Stomach (tissue), 9 donors: ENCODE data around the gene RASL10B. TPM values are rescaled to one million over a fixed set of nuclear protein-coding genes. Genes with fewer than 3 reads are reported as not detected.

Source experiments
- DNase-seq, 2 donors: peaks; one replicate each; pipeline versions ENCODE4 v3.0.0 to v3.0.0-alpha.2; 2013 to 2019
- H3K27ac ChIP-seq, 5 donors: fragments of 200-600 bp in 4 of 5; sonication (generic) in 4 of 5; one replicate each; pipeline ENCODE4 v1.5.1; 2013 to 2019; ENCODE audit warnings: mild to moderate bottlenecking in 1 of 5, moderate library complexity in 1 of 5
- H3K27me3 ChIP-seq, 3 donors: fragments of 200-600 bp; sonication (generic); one replicate each; pipeline ENCODE4 v1.5.1; 2017 to 2019; ENCODE audit warnings: mixed run types in 1 of 3
- H3K36me3 ChIP-seq, 4 donors: fragments of 200-600 bp; sonication (generic); 1 replicate in 3 of 4; 2 replicates in 1 of 4; pipeline ENCODE4 v1.5.1; 2016 to 2019
- H3K4me1 ChIP-seq, 4 donors: fragments of 200-600 bp; sonication (generic); one replicate each; pipeline ENCODE4 v1.5.1; 2016 to 2019
- H3K4me3 ChIP-seq, 4 donors: fragments of 200-600 bp; sonication (generic) in 3 of 4; one replicate each; pipeline ENCODE4 v1.5.1; 2016 to 2019; ENCODE audit warnings: mild to moderate bottlenecking in 1 of 4
- H3K9me3 ChIP-seq, 4 donors: fragments of 200-600 bp; sonication (generic); one replicate each; pipeline ENCODE4 v1.5.1; 2016 to 2019
- CTCF ChIP-seq, 7 experiments: fragments of 450-650 bp in 4 of 7; fragments of 200-600 bp in 3 of 7; sonication (generic) in 3 of 7; IDR thresholded peaks; one replicate each; pipeline ENCODE4 v1.5.1; 2016 to 2019; ENCODE audit warnings: antibody characterized with exemption in 7 of 7, control low read depth in 2 of 7, mild to moderate bottlenecking in 1 of 7
- EP300 ChIP-seq: sonication (generic); formaldehyde crosslinking; IDR thresholded peaks from one replicate; pipeline ENCODE4 v1.6.1; 2017; ENCODE audit warnings: antibody characterized with exemption
- POLR2A ChIP-seq, 4 donors: fragments of 450-650 bp; IDR thresholded peaks; one replicate each; pipeline ENCODE4 v1.6.1; 2016; ENCODE audit warnings: antibody characterized with exemption in 4 of 4, control low read depth in 2 of 4, mild to moderate bottlenecking in 1 of 4, moderate library complexity in 1 of 4
- POLR2AphosphoS5 ChIP-seq, 3 donors: sonication (generic); formaldehyde crosslinking; IDR thresholded peaks; one replicate each; pipeline ENCODE4 v1.6.1; 2016; ENCODE audit warnings: antibody characterized with exemption in 3 of 3
- WGBS, 5 donors: extraction: QIAGEN DNeasy Blood & Tissue Kit in 3 of 5; methylation state at CpG; one replicate each; pipeline versions ENCODE4 v1.1.5 to v1.1.7; 2013 to 2018; 5-methylcytosine and 5-hydroxymethylcytosine counted together
- intact Hi-C: fragments of 100-400 bp; cut with DNase I; formaldehyde crosslinking; loops from one replicate; pipeline ENCODE4 v1.15.1; 2023; ENCODE audit warnings: low total_unique reads
- polyA plus RNA-seq, 3 donors: library from polyadenylated mRNA; stranded (reverse); fragments of 200-250 nt; gene quantifications; one replicate each; pipeline ENCODE4 v1.2.3, GENCODE V29; 2013
- total RNA-seq, 5 donors: library from RNA; depleted of rRNA; stranded (reverse); fragments of >200 nt; gene quantifications; one replicate each; pipeline versions ENCODE4 v1.1.0 to v1.2.3, GENCODE V29; 2014 to 2016
- donor health status: healthy with polysubstance abuse.
- donor health status: Bipolar disorder and iron deficiency.
- donor health status: healthy.

The RASL10B gene
- total and polyA plus RNA-seq, 8 donors, result 0.31 to 1.4 (median 0.59) TPM; not detected in 2

- H3K9me3 ChIP-seq, result no peaks in the 10 kb centered on the region
- TF ChIP-seq EP300 (no peak), POLR2A (IDR thresholded peaks at IDR 0.05) (no peak), POLR2AphosphoS5 (IDR thresholded peaks at IDR 0.05) (no peak), CTCF (IDR thresholded peaks at IDR 0.05) (no peak)
- H3K36me3 ChIP-seq, result no peaks in the 10 kb centered on the region
- H3K4me1 ChIP-seq, result peaks cover 10 to 43% (median 25%) of the 10 kb centered on the region in 4 donors
- intact Hi-C loops, result loop anchor here (5.0 kb wide), 1 partner anchor 41 kb away; the partner anchor contains the start of gene TAF15
- H3K4me3 ChIP-seq, result no peak overlapping the region
- no peak overlapping the region for H3K27ac ChIP-seq
- no peaks in the 10 kb centered on the region for H3K27me3 ChIP-seq
- DNase-seq, result no peak
- 78 to 85% (median 82%) methylated on average over 8 of the region's 8 CpGs for WGBS, 5 donors
These were observed 34.5 kb downstream of the RASL10B start for GRCh38 chr17:35765756-35766488.

DNA sequence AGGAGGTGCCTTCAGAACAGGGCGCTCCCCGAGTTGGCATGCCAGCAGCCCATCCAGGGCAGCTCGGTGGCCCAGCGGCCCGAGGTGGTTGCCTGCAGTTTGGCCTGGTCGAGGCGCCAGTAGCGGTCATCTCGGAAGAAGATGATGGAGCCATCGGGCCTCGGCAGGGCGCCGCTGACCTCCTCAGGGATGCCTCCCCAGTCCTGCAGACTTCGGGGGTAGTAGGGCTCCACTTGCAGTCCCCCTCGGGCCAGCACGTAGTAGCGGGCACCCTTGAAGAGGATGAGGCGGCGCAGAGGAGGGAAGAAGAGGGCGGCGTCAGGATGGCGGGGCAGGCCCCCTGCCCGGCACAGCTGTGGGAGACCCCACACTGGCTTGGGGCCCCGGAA lies 35.0 kb downstream of the RASL10B start:
- 89 to 96% (median 94%) methylated on average over 14 to 24 of the region's 24 CpGs for WGBS, 5 donors
- intact Hi-C loops, result loop anchor here (5.0 kb wide), 1 partner anchor 41 kb away; the partner anchor contains the start of gene TAF15

DNA sequence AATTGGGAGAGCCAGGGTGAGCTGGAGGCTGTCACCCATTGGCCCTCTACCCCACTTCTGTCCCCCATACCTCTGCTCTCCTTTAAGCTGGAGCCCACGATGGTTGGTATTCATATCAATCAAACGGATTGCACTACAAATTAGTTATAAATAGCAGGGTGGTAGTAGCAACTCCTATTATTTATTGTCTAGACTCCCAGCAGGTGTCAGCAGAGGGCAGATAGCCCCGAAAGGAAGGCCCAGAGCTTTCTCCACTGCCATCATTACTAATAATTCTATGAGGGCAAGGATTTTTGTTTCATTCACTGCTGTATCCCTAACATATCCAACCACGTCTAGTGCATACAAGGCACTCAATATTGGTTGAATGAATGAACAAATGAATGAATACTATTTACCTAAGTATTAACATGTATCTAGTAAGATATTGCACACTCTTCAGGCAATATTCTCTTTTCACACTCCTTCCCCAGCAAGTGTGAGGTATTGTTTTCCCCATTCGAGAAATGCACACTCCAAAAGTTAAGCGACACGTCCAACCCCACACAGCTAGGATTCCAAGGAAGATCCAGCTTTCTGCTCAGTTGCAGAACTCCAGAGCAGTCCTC lies 35.6 kb downstream of the RASL10B start:
- Histone ChIP-seq H3K36me3 (no peaks in the 10 kb centered on the region), H3K27me3 (no peaks in the 10 kb centered on the region), H3K9me3 (no peaks in the 10 kb centered on the region), H3K27ac (no peak overlapping the region), H3K4me1 (peaks cover 10 to 43% (median 25%) of the 10 kb centered on the region in 4 donors), H3K4me3 (no peak overlapping the region)
- peak; percentile 59 to 77 for DNase-seq
- intact Hi-C loops, result loop anchor here (5.0 kb wide), 1 partner anchor 40 kb away; the partner anchor contains the start of gene TAF15
- WGBS, 5 donors, result 33 to 51% (median 39%) methylated on average over 7 of the region's 7 CpGs
- TF ChIP-seq POLR2AphosphoS5 (IDR thresholded peaks at IDR 0.05) (no peak), CTCF (IDR thresholded peaks at IDR 0.05) (peak in 5 of 7 experiments; percentile 32 to 71 (median 35)), EP300 (no peak)

More for the DNA sequence above, 35.0 kb downstream of the RASL10B start:
- no peak overlapping the region for H3K4me3 ChIP-seq
- H3K4me1 ChIP-seq, result peaks cover 10 to 43% (median 25%) of the 10 kb centered on the region in 4 donors
- TF ChIP-seq POLR2AphosphoS5 (IDR thresholded peaks at IDR 0.05) (no peak), POLR2A (IDR thresholded peaks at IDR 0.05) (no peak), EP300 (no peak), CTCF (IDR thresholded peaks at IDR 0.05) (no peak)
- H3K27me3 ChIP-seq, result no peaks in the 10 kb centered on the region
- H3K36me3 ChIP-seq, result no peaks in the 10 kb centered on the region
- no peaks in the 10 kb centered on the region for H3K9me3 ChIP-seq
- no peak overlapping the region for H3K27ac ChIP-seq
- no peak for DNase-seq

- Histone ChIP-seq H3K27me3 (no peaks in the 10 kb centered on the region), H3K9me3 (no peaks in the 10 kb centered on the region), H3K27ac (no peak overlapping the region), H3K4me3 (no peak overlapping the region), H3K4me1 (peaks cover 15 to 52% (median 30%) of the 10 kb centered on the region in 4 donors), H3K36me3 (no peaks in the 10 kb centered on the region)
- WGBS, 5 donors, result 78 to 94% (median 93%) methylated on average over 2 of the region's 2 CpGs
- intact Hi-C loops, result loop anchor here (5.0 kb wide), 1 partner anchor 39 kb away; the partner anchor contains the start of gene TAF15
- no peak for TF ChIP-seq POLR2A (IDR thresholded peaks at IDR 0.05)
- no peak for TF ChIP-seq CTCF (IDR thresholded peaks at IDR 0.05)
- TF ChIP-seq EP300, result no peak
- TF ChIP-seq POLR2AphosphoS5 (IDR thresholded peaks at IDR 0.05), result no peak
- no peak for DNase-seq
These were observed 37.4 kb downstream of the RASL10B start for GRCh38 chr17:35768797-35769196.
